Measurements from ENCODE around the gene SLCO2B1. TPM values are rescaled to one million over a fixed set of nuclear protein-coding genes. Genes with fewer than 3 reads are reported as not detected.

Gene SLCO2B1
- total RNA-seq, 4 donors from 2014 or later = 1.9 to 17.6 (median 5.0) TPM

- peak overlapping the region in 1 of 4 donors; percentile 33 for H3K27ac ChIP-seq
- in situ Hi-C loops (cut with MboI; ENCODE audit: low sequenced_read_pairs in 4 of 4) = no loop called here
- no peaks in the 10 kb centered on the region for H3K36me3 ChIP-seq
- H3K4me3 ChIP-seq = no peak overlapping the region
- no peak for DNase-seq
- no peaks in the 10 kb centered on the region for H3K27me3 ChIP-seq
- TF ChIP-seq CTCF (IDR thresholded peaks at IDR 0.05 in 4 of 5, conservative IDR thresholded peaks at IDR 0.05 in 1 of 5) = no peak
- TF ChIP-seq POLR2A (IDR thresholded peaks at IDR 0.05) = no peak
- peaks cover 6 to 12% of the 10 kb centered on the region in 2 donors for H3K4me1 ChIP-seq
- peak in 1 of 2 donors; percentile 21 for ATAC-seq
- no peaks in the 10 kb centered on the region for H3K9me3 ChIP-seq
- intact Hi-C loops (cut with DNase I; ENCODE audit: low total_unique reads) = no loop called here
Measured at GRCh38 chr11:75163921-75164849, 13.3 kb downstream of the SLCO2B1 start.

DNA sequence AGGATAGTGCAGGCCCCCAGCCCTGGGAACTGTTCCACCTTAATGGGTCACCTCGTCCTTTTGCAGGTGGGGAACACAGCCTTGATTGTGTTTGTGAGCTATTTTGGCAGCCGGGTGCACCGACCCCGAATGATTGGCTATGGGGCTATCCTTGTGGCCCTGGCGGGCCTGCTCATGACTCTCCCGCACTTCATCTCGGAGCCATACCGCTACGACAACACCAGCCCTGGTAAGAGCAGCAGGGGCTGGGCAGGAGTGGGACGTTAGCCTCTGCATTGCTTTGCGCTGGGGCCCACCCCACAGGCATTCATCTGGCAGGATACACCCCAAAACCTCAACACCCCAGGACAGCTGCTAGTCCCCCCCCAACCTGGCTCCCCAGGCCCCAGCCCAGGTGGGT lies 14.8 kb downstream of the SLCO2B1 start:
- H3K36me3 ChIP-seq = no peaks in the 10 kb centered on the region
- H3K27ac ChIP-seq = no peak overlapping the region
- H3K4me1 ChIP-seq = peaks cover 6 to 12% of the 10 kb centered on the region in 2 donors
- H3K9me3 ChIP-seq = no peaks in the 10 kb centered on the region
- in situ Hi-C loops (cut with MboI; ENCODE audit: low sequenced_read_pairs in 4 of 4) = no loop called here
- intact Hi-C loops (cut with DNase I; ENCODE audit: low total_unique reads) = no loop called here
- TF ChIP-seq POLR2A (IDR thresholded peaks at IDR 0.05) = no peak
- H3K4me3 ChIP-seq = no peak overlapping the region
- H3K27me3 ChIP-seq = no peaks in the 10 kb centered on the region
- DNase-seq (no peak), ATAC-seq (no peak)

DNA sequence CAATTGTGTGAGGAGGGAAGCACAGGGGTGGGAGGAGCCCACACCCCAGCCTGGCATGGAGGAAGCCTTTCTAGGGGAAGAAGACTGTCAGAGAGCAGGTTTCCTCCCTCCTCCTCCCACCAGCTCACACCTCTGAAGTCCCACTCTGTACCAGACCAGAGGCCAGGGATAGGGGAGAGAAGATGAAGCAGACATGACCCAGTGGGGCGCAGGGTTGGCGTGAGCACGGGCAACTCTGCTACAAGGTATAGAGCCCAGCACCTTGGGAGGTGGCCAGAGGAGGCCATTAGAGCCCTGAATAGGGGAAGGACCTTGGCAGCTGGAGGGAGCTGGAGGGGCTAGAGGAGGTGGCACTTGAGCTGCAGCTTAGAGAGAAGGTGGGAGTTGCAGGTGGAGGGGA lies 15.9 kb downstream of the SLCO2B1 start:
- Histone ChIP-seq H3K4me1 (peaks cover 6 to 12% of the 10 kb centered on the region in 2 donors), H3K9me3 (no peaks in the 10 kb centered on the region), H3K27ac (no peak overlapping the region), H3K36me3 (no peaks in the 10 kb centered on the region), H3K4me3 (no peak overlapping the region), H3K27me3 (no peaks in the 10 kb centered on the region)
- in situ Hi-C loops (cut with MboI; ENCODE audit: low sequenced_read_pairs in 4 of 4) (no loop called here), intact Hi-C loops (cut with DNase I; ENCODE audit: low total_unique reads) (no loop called here)
- TF ChIP-seq CTCF (IDR thresholded peaks at IDR 0.05 in 4 of 5, conservative IDR thresholded peaks at IDR 0.05 in 1 of 5) (no peak), POLR2A (IDR thresholded peaks at IDR 0.05) (no peak)
- DNase-seq = no peak
- no peak for ATAC-seq

DNA sequence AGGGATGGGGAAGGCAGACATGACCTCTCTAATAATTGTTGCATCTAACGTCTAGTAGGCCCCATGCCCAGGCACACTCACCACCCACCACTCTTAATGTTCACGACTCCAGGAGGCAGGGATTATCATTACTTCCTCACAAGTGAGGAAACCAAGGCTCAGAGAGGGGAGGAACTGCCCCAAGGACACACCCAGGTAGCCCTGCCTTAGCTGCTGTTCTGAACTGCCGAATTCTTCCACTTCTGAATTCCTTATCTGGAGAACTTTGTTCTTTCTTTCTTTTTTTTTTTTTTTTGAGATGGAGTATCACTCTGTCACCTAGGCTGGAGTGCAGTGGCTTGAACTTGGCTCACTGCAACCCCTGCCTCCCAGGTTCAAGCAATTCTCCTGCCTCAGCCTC lies 16.7 kb downstream of the SLCO2B1 start:
- in situ Hi-C loops (cut with MboI; ENCODE audit: low sequenced_read_pairs in 4 of 4) = no loop called here
- ATAC-seq = no peak

More for the DNA sequence above, 16.7 kb downstream of the SLCO2B1 start:
- Histone ChIP-seq H3K27me3 (no peaks in the 10 kb centered on the region), H3K4me3 (no peak overlapping the region), H3K9me3 (no peaks in the 10 kb centered on the region), H3K4me1 (peaks cover 6% of the 10 kb centered on the region in 2 donors), H3K27ac (no peak overlapping the region), H3K36me3 (no peaks in the 10 kb centered on the region)
- no peak for TF ChIP-seq POLR2A (IDR thresholded peaks at IDR 0.05)
- TF ChIP-seq CTCF (IDR thresholded peaks at IDR 0.05 in 4 of 5, conservative IDR thresholded peaks at IDR 0.05 in 1 of 5) = no peak
- intact Hi-C loops (cut with DNase I; ENCODE audit: low total_unique reads) = no loop called here
- DNase-seq = no peak

All from gastrocnemius medialis (tissue), 4 donors.